PC-9 (cell line): ENCODE data around the gene TAF7.

Experiments
- CTCF ChIP-seq: fragments of 200-600 bp; sonication (generic); conservative IDR thresholded peaks from 2 replicates; pipeline ENCODE4 v1.6.1; 2017; ENCODE audit warnings: mixed run types, antibody characterized with exemption, mild to moderate bottlenecking, moderate library complexity
- EZH2 ChIP-seq: fragments of 200-600 bp; sonication (generic); IDR thresholded peaks from 2 replicates; pipeline ENCODE4 v1.8.0; 2017; ENCODE audit warnings: antibody characterized with exemption, low read depth

- TF ChIP-seq CTCF (peak; percentile 58), EZH2 (no peak)
Observed at GRCh38 chr5:141338538-141339306, 18.1 kb upstream of the TAF7 start, which contains the start of gene PCDHGA2.
